Esophagus muscularis mucosa (tissue), 3 donors: Measurements from ENCODE around the gene CTNNA3.

Experiments
- POLR2AphosphoS5 ChIP-seq, 2 donors: sonication (generic); formaldehyde crosslinking; IDR thresholded peaks; one replicate each; pipeline ENCODE4 v1.6.1; 2017; ENCODE audit warnings: antibody characterized with exemption in 2 of 2
- TF ChIP-seq, protein P1 (sequence below), 3 experiments: fragments of 200-600 bp in 2 of 3; fragments of 450-650 bp in 1 of 3; sonication (generic) in 2 of 3; IDR thresholded peaks; one replicate each; pipeline ENCODE4 v1.5.1; 2017 to 2019; ENCODE audit warnings: antibody characterized with exemption in 3 of 3, mild to moderate bottlenecking in 2 of 3, moderate library complexity in 1 of 3

DNA sequence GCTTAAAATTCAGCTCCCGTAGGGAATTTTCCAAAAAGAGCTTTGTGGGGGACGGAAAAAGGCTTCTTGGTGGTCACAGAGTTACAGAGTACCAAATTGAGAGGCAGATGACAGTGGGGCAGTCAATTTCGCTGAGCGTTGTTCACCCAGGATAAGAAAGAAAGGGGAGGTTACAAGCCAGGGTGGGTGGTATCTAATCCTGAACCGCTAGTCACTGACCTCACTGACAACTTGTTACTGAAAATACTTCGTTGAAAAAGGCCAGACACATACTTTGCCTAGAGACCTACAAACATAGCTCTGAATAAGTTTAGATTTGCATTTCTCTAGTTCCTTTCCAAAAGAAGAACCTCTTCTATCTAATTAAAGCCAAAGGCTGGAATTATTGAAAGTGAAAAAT lies at the start of gene CTNNA3:
- TF ChIP-seq, protein P1, sequence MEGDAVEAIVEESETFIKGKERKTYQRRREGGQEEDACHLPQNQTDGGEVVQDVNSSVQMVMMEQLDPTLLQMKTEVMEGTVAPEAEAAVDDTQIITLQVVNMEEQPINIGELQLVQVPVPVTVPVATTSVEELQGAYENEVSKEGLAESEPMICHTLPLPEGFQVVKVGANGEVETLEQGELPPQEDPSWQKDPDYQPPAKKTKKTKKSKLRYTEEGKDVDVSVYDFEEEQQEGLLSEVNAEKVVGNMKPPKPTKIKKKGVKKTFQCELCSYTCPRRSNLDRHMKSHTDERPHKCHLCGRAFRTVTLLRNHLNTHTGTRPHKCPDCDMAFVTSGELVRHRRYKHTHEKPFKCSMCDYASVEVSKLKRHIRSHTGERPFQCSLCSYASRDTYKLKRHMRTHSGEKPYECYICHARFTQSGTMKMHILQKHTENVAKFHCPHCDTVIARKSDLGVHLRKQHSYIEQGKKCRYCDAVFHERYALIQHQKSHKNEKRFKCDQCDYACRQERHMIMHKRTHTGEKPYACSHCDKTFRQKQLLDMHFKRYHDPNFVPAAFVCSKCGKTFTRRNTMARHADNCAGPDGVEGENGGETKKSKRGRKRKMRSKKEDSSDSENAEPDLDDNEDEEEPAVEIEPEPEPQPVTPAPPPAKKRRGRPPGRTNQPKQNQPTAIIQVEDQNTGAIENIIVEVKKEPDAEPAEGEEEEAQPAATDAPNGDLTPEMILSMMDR (IDR thresholded peaks at IDR 0.05) = no peak
- peak in 1 of 2 donors; percentile 15 for TF ChIP-seq POLR2AphosphoS5 (IDR thresholded peaks at IDR 0.05)
